Calu3 (cell line): ENCODE data around the gene ATAD3C. TPM values are rescaled to one million over a fixed set of nuclear protein-coding genes. Genes with fewer than 3 reads are reported as not detected.
"Not testable (repeated sequence)": the region's sequence is repeated elsewhere in the genome, so short reads cannot be mapped to it uniquely, and the experiment has no call there.

ENCODE experiments used
- BruUV-seq: library from RNA; stranded (reverse); fragments of 400-500 nt; replicated peaks from 2 replicates; lab custom pipeline; 2021; lab: Mats Ljungman, UMichigan
- CTCF ChIA-PET: fragments of 300-600 bp; sonication (Branson Sonifier 250); formaldehyde crosslinking; loops from one replicate; lab custom pipeline; 2022; ENCODE audit warnings: antibody characterized with exemption; lab: Charles Lee
- DNase-seq: peaks from one replicate; pipeline ENCODE4 v3.0.0; 2022
- H3K27ac Mint-ChIP-seq: one replicate; pipeline ENCODE4 v1.8.0; 2022; ENCODE audit warnings: mixed read lengths; ENCODE audit not compliant: unreplicated experiment
- H3K27me3 Mint-ChIP-seq: one replicate; pipeline ENCODE4 v1.8.0; 2022; ENCODE audit warnings: mixed read lengths; ENCODE audit not compliant: unreplicated experiment
- H3K36me3 Mint-ChIP-seq: one replicate; pipeline ENCODE4 v1.8.0; 2022; ENCODE audit warnings: mild to moderate bottlenecking, moderate library complexity, mixed read lengths; ENCODE audit not compliant: insufficient read depth, unreplicated experiment
- H3K4me1 Mint-ChIP-seq: one replicate; pipeline ENCODE4 v1.8.0; 2022; ENCODE audit warnings: mild to moderate bottlenecking, low read depth, mixed read lengths; ENCODE audit not compliant: unreplicated experiment
- H3K4me3 Mint-ChIP-seq: one replicate; pipeline ENCODE4 v1.8.0; 2022; ENCODE audit warnings: mild to moderate bottlenecking, low read depth, moderate library complexity, mixed read lengths; ENCODE audit not compliant: unreplicated experiment
- H3K9me3 Mint-ChIP-seq: one replicate; pipeline ENCODE4 v1.8.0; 2022; ENCODE audit warnings: low read depth, mixed read lengths; ENCODE audit not compliant: unreplicated experiment
- intact Hi-C: fragments of 100-400 bp; cut with micrococcal nuclease; formaldehyde crosslinking; loops from one replicate; pipeline ENCODE4 v1.10.0; 2022; ENCODE audit not compliant: unreplicated experiment
- total RNA-seq: library from RNA; stranded (reverse); gene quantifications from 2 replicates; pipeline ENCODE4 v1.2.3, GENCODE V29; 2022
- TF ChIP-seq, protein P1 (sequence below): fragments of 200-600 bp; IDR thresholded peaks from one replicate; pipeline ENCODE4 v1.8.0; 2022; ENCODE audit warnings: antibody characterized with exemption; ENCODE audit not compliant: unreplicated experiment

The ATAD3C gene
- total RNA-seq, 1 experiment from 2014 or later = 0.45 TPM

DNA sequence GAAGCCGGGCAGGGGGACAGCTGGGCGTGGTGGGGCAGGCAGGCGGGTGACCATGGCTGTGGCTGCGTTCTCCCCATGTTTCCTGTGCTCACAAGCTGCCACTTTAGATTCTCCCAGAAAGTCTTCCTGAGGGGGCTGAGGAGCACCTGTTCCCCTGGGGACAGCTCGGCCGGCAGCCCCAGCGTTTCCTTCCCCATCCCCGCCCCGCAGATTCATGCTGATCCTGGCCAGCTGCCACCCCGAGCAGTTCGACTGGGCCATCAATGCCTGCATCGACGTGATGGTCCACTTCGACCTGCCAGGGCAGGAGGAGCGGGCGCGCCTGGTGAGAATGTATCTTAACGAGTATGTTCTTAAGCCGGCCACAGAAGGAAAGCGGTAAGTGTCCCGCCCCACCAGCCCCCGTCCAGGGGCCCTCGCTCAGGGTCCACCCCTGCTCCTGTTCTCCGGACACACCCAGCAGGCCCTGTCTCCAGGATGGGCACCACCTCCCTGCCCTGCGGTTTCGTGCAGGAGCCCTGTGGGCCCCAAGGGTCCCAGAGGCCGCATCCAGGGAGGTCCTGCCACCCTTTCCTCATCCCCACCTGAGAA lies 11.1 kb downstream of the ATAD3C start:
- Mint-ChIP-seq H3K27me3 (no peaks in the 10 kb centered on the region), H3K27ac (no peak overlapping the region), H3K9me3 (no peaks in the 10 kb centered on the region), H3K4me3 (no peak overlapping the region), H3K36me3 (no peaks in the 10 kb centered on the region), H3K4me1 (no peaks in the 10 kb centered on the region)
- TF ChIP-seq, protein P1, sequence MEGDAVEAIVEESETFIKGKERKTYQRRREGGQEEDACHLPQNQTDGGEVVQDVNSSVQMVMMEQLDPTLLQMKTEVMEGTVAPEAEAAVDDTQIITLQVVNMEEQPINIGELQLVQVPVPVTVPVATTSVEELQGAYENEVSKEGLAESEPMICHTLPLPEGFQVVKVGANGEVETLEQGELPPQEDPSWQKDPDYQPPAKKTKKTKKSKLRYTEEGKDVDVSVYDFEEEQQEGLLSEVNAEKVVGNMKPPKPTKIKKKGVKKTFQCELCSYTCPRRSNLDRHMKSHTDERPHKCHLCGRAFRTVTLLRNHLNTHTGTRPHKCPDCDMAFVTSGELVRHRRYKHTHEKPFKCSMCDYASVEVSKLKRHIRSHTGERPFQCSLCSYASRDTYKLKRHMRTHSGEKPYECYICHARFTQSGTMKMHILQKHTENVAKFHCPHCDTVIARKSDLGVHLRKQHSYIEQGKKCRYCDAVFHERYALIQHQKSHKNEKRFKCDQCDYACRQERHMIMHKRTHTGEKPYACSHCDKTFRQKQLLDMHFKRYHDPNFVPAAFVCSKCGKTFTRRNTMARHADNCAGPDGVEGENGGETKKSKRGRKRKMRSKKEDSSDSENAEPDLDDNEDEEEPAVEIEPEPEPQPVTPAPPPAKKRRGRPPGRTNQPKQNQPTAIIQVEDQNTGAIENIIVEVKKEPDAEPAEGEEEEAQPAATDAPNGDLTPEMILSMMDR = no peak
- intact Hi-C loops = no loop called here
- no TSS peak for BruUV-seq
- CTCF ChIA-PET = no interaction called here
- no peak for DNase-seq

DNA sequence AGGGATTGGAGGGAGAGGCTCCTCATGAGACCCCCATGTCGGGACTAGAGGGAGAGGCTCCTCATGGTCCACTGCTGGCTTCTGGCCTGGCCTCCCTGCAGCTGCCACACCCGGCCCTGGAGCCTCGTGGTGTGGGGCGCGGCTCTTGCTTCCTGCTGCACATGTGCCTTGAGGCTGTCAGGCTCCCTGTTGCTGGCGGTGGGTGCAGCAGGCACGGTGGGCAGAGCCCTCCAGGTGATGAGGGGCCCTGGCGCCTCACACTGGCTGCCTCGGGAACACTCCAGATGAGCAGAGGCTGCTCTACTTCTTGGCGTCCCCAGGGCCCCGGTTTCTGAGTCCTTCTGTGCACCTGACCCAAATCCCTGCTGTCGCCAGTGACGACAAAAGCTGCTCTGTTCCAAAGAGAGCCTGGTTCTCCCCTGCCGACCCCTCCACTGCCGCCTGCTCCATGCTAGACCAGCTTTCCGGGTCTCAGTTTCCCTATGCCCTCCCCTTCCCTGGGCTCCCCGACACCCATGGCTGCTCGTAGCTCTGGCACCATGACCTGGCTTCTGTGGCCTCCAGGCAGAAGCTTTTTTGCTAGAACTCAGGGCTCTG lies 12.3 kb downstream of the ATAD3C start:
- CTCF ChIA-PET = no interaction called here
- Mint-ChIP-seq H3K27me3 (no peaks in the 10 kb centered on the region), H3K27ac (no peak overlapping the region), H3K4me3 (no peak overlapping the region), H3K9me3 (no peaks in the 10 kb centered on the region), H3K4me1 (no peaks in the 10 kb centered on the region), H3K36me3 (no peaks in the 10 kb centered on the region)
- BruUV-seq = no TSS peak
- intact Hi-C loops = no loop called here
- DNase-seq = no peak
- TF ChIP-seq, protein P1 = no peak

DNA sequence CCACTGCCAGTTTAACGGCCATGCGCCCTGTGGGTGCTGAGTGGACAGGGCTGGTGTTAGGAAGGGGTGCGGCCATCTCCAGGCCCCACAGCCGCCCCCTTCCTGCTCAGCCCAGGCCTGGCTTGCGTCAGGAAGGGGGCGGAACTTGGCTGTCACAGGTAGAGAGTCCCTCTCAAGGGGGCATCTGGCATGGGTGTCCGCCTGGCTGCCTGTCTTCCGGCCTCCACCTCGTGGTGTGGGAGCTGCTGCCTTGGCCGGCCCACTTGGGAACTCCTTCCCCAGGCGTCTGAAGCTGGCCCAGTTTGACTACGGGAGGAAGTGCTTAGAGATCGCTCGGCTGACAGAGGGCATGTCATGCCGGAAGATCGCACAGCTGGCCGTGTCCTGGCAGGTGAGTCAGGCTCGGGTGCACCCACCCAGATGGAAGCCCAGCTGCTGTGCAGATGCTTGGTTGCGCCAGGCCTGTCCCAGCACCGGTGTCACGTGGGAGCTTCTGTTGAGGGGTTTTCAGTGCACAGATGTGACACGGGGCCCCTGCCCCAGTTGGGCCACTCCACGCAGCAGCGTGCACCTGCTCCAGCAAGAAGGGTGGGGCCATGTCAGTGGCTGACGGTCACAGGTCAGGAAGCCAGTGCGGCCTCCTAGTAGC lies 13.0 kb downstream of the ATAD3C start:
- DNase-seq = no peak
- no peaks in the 10 kb centered on the region for H3K9me3 Mint-ChIP-seq
- no TSS peak for BruUV-seq
- CTCF ChIA-PET = no interaction called here
- no peaks in the 10 kb centered on the region for H3K27me3 Mint-ChIP-seq
- no peaks in the 10 kb centered on the region for H3K36me3 Mint-ChIP-seq
- TF ChIP-seq, protein P1 = no peak
- no peaks in the 10 kb centered on the region for H3K4me1 Mint-ChIP-seq
- H3K27ac Mint-ChIP-seq = no peak overlapping the region
- H3K4me3 Mint-ChIP-seq = no peak overlapping the region
- intact Hi-C loops = no loop called here

DNA sequence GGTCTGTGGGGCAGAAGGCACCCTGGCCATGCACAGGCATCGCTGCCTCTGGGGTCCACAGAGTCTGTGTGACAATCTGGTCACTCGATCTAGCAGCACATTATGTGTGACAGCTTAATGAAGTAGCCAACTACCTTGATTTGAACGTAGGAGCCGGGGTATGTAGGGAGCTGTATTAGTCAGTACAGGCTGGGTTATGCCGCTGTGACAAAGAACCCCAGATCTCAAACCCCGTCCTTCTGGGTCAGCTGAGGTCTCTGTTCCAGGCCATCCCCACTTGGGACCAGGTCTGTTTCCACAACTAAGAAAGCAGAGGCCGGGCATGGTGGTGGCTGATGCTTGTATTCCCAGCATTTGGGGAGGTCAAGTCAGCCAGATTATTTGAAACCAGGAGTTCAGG lies 13.8 kb downstream of the ATAD3C start:
- no peak overlapping the region for H3K4me3 Mint-ChIP-seq
- no peaks in the 10 kb centered on the region for H3K27me3 Mint-ChIP-seq
- no TSS peak for BruUV-seq
- CTCF ChIA-PET = no interaction called here
- intact Hi-C loops = no loop called here
- no peak overlapping the region for H3K27ac Mint-ChIP-seq
- no peak for DNase-seq
- no peaks in the 10 kb centered on the region for H3K9me3 Mint-ChIP-seq
- no peaks in the 10 kb centered on the region for H3K4me1 Mint-ChIP-seq
- TF ChIP-seq, protein P1 = no peak
- no peaks in the 10 kb centered on the region for H3K36me3 Mint-ChIP-seq

DNA sequence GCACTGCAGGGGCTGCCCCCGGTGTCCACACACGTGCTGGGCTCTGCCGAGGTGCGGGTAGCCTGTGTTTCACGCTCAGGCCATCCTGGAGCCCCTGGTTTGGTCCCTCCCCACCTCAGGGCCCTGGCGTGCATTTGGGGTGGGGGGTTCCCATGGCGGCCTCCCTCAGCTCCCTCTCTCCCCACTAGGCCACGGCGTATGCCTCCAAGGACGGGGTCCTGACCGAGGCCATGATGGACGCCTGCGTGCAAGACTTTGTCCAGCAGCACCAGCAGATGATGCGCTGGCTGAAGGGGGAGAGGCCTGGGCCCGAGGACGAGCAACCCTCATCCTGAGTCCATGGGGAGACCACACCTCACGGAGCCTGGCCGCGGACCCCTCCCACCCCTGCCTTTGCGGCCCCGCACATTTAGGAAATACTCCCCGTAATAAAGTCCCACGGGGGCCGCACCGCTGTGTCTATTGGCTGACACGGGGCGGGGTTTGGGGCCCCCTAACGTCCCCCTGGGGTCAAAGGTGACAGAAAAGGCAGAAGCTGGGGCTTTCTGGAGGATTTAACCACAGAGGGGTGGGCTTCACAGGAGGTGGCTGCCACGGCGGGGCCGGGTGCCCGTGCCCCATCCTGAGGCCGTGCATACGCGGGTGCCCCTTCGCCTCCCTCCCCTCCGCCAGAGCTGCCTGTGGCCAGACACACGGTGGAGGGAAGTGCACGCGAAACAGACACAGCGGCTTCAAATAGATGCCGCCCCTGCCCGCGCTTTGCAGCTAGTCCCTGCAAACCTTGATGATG lies 18.9 kb downstream of the ATAD3C start:
- intact Hi-C loops, BruUV-seq, H3K27me3 Mint-ChIP-seq, H3K9me3 Mint-ChIP-seq, CTCF ChIA-PET, H3K4me3 Mint-ChIP-seq, H3K27ac Mint-ChIP-seq, DNase-seq, H3K4me1 Mint-ChIP-seq: not testable (repeated sequence)
- H3K36me3 Mint-ChIP-seq = peaks cover 32% of the 10 kb centered on the region
